HG02763 (cell line): ENCODE results near the gene TNIK.
"Not testable (repeated sequence)": the region's sequence is repeated elsewhere in the genome, so short reads cannot be mapped to it uniquely, and the experiment has no call there.

Source experiments
- ATAC-seq: cut with Tn5 transposase; IDR thresholded peaks from one replicate; pipeline ENCODE4 v1.9.1; 2021; ENCODE audit warnings: mild to moderate bottlenecking, moderate library complexity; ENCODE audit not compliant: unreplicated experiment

TNIK gene

GRCh38 chr3:171366738-171367137, 93.5 kb downstream of the TNIK start:
- not testable (repeated sequence) for ATAC-seq

- no peak for ATAC-seq
Measured at GRCh38 chr3:171366043-171366442, 94.2 kb downstream of the TNIK start.

GRCh38 chr3:171365489-171365888, 94.7 kb downstream of the TNIK start:
- no peak for ATAC-seq

- no peak for ATAC-seq
Measured at GRCh38 chr3:171364500-171364899, 95.7 kb downstream of the TNIK start.

- ATAC-seq: no peak
Measured at GRCh38 chr3:171363202-171363601, 97.0 kb downstream of the TNIK start.

- ATAC-seq: no peak
Measured at GRCh38 chr3:171362575-171362974, 97.6 kb downstream of the TNIK start.

GRCh38 chr3:171358881-171359198, 101.4 kb downstream of the TNIK start:
- no peak for ATAC-seq

GRCh38 chr3:171358181-171358880, 101.9 kb downstream of the TNIK start:
- ATAC-seq: no peak

- no peak for ATAC-seq
Measured at GRCh38 chr3:171357721-171358120, 102.5 kb downstream of the TNIK start.

GRCh38 chr3:171356251-171356650, 104.0 kb downstream of the TNIK start:
- no peak for ATAC-seq

GRCh38 chr3:171354706-171355582, 105.3 kb downstream of the TNIK start:
- no peak for ATAC-seq

GRCh38 chr3:171354049-171354705, 106.0 kb downstream of the TNIK start:
- no peak for ATAC-seq

- ATAC-seq: no peak
Measured at GRCh38 chr3:171353423-171353822, 106.8 kb downstream of the TNIK start.

- ATAC-seq: no peak
Measured at GRCh38 chr3:171352387-171352935, 107.7 kb downstream of the TNIK start.

- no peak for ATAC-seq
Measured at GRCh38 chr3:171351676-171352075, 108.5 kb downstream of the TNIK start.

- ATAC-seq: no peak
Measured at GRCh38 chr3:171350364-171350763, 109.8 kb downstream of the TNIK start.

GRCh38 chr3:171349392-171349791, 110.8 kb downstream of the TNIK start:
- ATAC-seq: no peak

GRCh38 chr3:171348121-171348520, 112.1 kb downstream of the TNIK start:
- peak; percentile 17 for ATAC-seq

- ATAC-seq: peak; percentile 66
Measured at GRCh38 chr3:171347301-171348039, 112.7 kb downstream of the TNIK start.

- peak; percentile 3 for ATAC-seq
Measured at GRCh38 chr3:171346582-171347300, 113.5 kb downstream of the TNIK start.
